ENCODE measurements around the gene SERPINE2.
"Not testable (repeated sequence)": the region's sequence is repeated elsewhere in the genome, so short reads cannot be mapped to it uniquely, and the experiment has no call there.

Gene SERPINE2

GRCh38 chr2:224011837-224012236 is 27.2 kb downstream of the SERPINE2 start:
- DNase-seq: no peak

GRCh38 chr2:224009605-224010315 is 29.3 kb downstream of the SERPINE2 start:
- DNase-seq: no peak

DNA sequence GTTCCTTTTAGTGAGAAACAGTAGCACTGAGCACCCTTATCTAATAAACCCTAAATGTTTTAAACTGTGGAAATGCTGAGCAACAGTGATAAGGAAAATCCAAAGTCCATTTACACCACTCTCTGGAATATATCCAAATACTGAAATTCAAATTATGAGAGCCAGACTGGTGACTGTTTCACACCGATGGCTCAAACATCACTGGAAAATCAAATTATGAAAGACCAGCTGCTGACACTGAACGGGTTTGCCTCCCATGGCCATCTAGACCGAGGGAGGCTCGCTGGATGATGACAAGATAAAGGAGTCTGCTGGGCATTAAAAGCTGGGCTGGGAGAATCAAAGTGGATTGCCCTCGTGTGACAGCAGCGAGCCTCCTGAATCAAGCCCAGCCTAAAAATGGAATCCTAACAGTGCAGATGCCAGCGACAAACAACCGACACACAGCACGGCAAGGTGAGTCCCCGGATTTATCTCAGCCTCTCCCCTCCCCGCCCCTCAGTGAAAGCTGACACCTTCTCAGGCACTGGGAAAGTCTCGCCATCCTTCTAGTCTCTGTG is 30.3 kb downstream of the SERPINE2 start:
- no peak for DNase-seq

DNA sequence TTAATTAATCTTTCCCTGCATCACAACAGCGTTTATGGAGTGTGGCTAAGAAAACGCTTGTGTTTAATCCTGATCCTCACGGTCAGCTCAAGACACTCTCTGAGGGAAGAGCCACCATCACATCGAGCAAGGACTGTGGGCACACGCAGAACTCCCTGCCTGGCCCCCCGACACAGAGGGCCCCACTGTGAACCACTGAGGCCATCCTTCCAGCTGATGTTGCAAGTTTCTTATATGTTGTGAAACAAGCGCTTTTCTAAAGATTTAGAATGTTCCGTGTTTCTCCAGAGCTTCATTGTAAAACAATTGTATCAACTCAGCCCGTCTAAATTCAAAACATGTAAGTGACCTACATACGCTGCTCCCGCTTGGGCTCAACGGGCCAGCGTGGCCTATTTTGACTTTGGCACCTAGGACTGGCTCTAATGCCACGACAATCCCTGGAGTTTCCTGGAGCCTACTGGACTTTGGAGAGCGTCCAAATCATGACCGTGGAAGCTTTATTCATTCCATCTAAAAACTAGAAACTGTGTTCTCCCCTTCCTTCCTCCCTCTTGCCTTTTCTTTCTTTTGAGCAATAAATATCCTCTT is 34.9 kb downstream of the SERPINE2 start:
- no peak for DNase-seq

GRCh38 chr2:224000662-224001061 is 38.4 kb downstream of the SERPINE2 start:
- DNase-seq: not testable (repeated sequence)

DNA sequence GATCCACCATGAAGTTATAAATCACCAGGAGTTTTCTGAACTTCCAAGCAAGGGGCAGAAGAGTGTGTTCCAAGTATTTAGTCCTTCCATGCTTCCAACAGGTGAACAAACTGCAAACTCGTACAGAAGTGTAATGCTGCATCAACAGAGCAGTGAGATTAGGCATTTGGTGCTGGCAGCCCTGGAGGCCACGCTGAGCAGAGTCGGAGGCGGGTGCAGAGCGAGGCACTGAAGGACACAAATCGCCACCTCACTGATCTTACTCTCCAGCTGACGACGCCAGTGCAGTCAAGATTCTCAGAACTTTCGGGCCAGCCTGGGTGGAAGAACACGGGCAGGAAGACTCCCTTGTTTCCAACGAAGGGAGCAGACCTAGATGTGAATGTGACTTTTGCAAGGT is 39.2 kb downstream of the SERPINE2 start:
- DNase-seq: no peak

DNA sequence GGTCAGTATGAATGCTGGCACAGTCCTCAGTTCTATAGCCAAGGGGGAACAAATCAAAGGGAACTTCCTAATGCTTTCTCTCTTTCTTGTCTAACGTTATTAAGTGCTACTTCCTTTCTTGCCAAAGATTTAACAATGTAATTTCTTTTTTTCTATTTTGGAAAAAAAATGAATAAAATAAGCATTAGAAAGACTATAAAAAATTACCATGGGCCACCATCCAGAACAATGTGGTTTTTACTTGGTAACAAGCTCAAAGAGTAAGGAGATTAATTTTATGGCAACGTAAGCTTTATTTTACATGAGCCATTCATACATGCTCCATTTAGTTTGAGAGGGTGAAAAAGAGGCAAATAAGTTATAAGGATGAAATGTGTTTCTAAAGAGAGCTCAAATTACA is 40.1 kb downstream of the SERPINE2 start:
- peak; percentile 17 for DNase-seq

DNA sequence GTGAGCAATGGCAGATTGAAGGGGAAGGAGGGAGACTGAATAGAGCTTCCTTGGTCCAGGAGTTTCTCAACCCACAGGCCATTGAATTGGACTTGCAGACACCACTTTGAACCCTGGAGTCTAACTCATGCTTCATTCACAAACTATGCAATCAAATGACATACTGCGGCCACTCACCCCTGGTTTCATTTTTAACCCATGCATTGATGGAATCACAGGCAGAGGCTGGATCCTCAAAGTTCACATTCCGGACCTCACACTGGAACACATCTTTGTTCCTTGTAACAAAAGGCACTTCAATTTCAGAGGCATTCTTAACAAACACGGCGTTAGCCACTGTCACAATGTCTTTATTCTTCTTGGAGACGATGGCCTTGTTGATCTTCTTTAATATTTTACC is 41.1 kb downstream of the SERPINE2 start:
- DNase-seq: peak; percentile 14

DNA sequence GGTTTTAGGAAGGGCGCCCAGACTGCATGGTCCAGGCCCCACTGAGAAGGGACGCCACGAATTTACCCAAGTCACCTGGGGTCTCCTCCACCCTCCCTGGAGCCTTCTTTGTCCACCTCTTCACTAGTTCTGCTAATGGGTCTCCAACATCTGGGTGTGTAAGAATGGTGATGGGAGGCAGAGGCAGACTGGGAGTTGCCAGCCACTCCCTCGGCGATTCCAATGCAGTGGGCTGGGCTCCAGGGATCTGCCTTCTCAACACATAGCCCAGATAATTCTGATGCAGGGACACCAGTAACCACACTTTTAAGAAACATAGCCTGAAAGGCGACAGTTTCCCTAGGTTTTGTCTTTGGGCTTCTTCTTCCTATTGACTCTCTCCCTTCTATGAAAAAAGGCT is 42.7 kb downstream of the SERPINE2 start:
- no peak for DNase-seq

DNA sequence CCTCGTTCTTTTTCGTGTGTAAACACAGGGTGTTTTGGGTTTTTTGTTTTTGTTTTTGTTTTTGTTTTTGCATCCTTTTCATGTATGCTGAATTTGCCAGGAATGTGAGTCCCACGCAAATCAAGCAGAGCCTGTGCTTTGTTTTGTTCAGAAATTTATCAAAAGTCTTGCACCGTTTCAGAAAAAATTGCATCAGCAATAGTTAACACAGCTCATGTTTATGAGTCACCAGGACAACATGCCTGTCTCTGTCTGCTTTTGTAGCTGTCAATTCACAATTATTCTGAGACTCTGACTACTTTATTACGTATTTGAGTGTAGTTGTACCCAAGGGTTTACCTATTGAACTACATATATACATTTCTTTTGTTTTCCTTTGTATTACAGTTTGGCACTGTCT is 43.5 kb downstream of the SERPINE2 start:
- DNase-seq: peak; percentile 77

DNA sequence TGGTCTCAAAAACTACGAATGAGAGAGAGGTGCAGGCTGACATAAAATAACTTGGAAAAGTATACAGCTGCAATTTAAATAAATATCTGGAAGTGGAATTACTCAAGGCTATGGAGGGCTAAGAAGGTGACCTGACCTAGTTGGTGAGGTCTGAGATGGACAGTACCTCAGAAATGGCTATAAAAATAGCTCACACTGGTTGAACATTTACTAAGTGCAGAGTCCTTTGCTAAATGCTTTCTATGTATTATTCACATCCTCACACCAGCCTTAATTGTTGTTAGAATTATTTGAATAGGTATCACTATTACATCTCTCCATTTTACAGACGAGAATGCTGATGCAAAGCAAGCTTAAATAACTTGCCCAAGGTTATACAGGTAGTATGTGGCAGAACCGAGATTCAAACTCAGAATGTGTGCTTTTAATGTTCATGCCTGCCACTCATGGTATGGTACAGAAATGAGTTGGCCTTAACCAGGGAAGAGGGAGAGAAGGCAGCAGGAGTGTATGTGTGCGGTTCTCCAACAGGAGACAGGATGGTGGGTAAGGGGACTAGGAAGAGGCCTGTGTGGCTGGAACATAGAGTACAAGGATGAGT is 44.4 kb downstream of the SERPINE2 start:
- no peak for DNase-seq

DNA sequence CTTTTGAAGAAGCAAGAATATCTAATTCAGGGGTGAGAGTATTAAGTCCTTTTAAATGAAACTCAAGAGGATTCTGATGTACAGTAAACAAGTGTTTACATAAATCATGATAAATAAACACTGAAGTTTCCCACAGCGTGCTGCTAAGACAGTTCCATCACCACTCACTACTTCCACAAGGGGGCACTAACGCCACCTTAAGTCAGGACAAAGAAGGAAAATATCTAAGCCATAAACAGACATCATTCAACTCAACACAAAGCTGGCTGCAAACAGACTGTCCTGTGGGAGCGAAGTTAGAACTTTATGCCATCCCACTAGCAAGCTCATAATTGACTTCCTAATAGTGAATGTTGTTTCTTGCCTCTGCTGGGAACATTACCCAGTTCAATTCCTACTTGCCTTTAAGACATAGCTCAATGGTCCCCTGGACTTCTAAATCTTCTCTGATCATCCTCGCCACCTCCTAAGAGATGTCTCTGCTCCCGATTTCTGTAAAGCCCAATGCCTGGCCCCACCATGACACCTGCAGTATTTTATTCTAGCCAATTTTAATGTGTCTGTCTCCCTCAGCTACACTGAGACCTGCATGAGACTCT is 45.4 kb downstream of the SERPINE2 start:
- DNase-seq: peak; percentile 84

DNA sequence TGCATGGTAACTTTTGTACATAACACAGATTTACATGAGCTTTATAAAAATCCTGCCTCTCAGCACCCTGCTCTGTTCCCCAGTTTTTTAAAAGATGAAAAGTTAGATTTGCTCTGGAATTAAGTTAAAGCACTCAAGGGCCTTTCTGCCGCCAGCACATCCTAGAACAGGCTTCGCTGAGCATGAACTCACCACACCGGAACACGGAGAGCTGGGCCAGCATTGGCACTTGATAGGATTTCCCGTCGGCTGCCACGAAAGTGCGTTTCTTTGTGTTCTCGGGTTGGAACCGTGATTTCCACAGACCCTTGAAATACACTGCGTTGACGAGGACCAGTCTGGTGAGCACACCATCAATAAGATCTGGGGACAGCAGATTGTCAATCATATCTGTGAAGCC is 47.5 kb downstream of the SERPINE2 start:
- no peak for DNase-seq

DNA sequence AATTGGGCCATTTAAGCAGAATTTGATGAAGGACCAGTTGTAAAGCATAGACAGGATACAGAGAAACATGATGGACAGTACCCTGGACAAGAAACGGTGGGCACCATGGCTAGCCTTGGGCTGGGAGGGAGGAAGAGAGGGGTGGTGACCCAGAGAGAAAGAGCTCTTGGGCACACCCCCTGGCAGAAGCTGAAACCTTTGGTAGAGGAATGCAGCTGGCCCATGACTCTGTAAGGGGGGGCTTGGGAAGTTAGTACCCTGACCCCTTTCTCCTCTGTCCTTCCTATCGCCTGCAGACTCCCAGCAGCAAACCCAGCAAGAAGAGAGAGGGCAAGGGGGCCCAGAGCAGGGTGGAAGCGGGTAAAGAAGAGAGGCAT is 49.2 kb downstream of the SERPINE2 start:
- no peak for DNase-seq

DNA sequence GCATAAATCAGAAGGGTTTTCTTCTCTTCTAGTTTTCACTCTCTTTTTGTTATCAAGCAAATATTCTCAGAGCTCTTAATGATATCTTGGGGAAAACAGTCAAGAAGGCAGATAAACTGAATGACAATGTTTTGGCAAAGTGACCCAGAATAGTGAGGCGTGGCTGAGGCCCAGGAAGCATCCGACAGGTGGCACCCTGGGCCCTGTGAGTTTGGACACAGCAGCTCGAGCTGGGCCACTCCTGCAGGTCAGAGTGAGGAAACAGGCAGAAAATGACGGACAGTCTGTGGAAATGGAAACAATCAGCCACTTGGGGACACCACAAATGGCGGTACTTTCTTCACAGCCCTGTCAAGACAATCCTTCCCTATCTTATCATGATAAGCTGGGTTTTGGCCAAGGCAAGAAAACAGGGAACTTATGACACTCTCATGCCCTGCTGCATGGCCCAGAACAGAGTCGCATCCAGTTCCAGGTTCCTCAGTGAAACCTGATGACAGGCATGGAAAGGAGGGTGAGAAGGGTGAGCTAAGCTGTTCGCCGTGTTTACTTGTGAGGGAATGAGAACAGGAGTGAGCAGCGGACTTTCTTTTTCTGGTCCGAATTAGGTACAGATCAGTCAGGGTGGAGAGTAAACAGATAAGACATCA is 49.8 kb downstream of the SERPINE2 start:
- no peak for DNase-seq

- no peak for DNase-seq
These were observed 57.8 kb downstream of the SERPINE2 start for GRCh38 chr2:223981241-223981640.

DNA sequence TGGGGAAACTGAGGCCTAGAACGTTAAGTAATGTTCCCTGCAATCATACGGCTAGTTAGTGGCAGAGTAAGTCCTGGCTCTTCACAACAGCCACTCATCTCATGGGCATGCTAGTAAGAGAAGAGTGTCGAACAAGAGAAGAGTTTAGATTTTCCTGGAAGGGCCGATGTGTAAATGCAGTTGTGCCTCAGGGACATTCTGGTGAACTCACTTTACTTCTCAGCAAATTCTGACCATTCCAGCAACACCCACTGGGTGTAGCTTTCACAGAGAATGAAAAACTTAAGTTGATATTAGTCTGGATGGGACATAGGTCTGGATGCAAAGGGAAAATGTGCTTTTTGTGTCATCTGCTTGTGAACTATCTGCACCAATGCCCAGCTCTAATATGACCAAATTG is 58.3 kb downstream of the SERPINE2 start:
- no peak for DNase-seq

- DNase-seq: no peak
These were observed 58.7 kb downstream of the SERPINE2 start for GRCh38 chr2:223980397-223980735.

DNA sequence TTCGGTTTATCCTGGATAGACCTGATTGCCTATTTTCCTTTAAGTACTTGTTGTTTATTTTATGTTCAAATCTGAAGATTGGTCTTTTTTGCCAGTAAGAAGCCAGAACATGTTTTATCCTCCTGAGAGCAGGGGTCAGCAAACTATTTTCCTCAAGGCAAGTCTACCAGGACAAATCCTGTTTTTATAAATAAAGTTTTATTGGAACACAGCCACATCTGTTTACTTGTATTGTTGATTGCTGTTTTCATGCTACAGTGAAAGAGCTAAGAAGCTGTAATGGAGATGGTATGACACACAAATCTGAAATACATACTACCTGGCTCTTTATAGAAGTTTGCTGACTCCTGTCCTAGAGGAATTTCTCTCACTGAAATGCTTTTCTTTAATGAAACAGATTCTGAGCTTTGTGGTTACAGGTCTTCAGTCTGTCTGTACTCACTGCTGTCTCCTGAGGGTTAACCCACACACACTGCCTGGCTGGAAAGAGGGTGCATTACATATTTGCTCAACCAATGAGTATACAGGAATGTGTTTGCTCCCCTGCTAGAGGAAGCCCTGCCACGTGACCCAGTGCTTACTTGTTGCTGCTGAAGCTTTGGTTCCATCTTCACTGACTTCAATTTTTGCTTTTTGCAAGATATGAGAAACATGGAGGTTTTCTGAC is 59.2 kb downstream of the SERPINE2 start:
- no peak for DNase-seq

DNA sequence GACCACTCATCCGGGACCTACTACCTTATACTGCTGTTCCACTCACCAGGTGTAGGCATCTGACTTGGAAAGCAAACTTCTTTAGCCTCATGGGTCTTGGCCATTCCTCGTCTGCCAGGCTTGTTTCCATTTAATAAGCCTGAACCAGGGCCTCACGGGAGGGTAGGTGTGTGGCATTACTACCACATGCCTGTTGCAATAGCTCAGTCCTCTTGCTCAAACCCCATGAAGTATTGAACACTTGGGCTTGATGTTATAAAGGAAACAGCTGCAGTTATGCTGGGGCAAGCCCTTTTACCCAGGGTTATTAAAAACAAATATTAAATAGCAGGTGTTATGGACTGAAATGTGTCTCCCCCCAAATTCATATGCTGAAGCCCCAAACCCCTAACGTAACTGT is 60.6 kb downstream of the SERPINE2 start:
- no peak for DNase-seq

GRCh38 chr2:223976635-223977226 is 62.4 kb downstream of the SERPINE2 start:
- DNase-seq: peak; percentile 79

DNA sequence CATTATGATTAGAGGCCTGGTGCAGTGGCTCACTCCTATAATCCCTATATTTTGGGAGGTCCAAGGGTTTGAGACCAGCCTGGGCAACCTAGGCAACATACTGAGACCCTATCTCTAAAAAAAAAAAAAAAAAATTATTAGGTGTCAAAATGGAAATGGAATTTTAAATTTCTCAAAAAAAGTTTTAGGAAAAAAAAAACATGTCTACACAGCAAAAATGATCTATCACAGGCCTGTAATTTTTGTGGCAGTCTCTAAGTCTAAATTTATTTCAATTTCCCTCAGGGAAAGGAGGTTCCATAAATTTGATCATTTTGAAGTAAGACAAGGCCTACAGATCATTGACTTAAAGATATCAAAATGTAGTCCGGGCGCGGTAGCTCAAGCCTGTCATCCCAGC is 65.5 kb downstream of the SERPINE2 start:
- no peak for DNase-seq
